SK-N-SH treated with all-trans-retinoic acid at 6 μM for 48 hours (cell line): ENCODE measurements around the gene ERLIN1.

Experiments used
- ARNTL ChIP-seq: fragments of 450-650 bp; formaldehyde crosslinking; IDR thresholded peaks from 2 replicates; pipeline ENCODE4 v1.5.0; 2020; ENCODE audit warnings: low read depth, mild to moderate bottlenecking, moderate library complexity, borderline replicate concordance
- BACH2 ChIP-seq: fragments of 250-450 bp; sonication (Bioruptor Pico); IDR thresholded peaks from 2 replicates; pipeline ENCODE4 v1.9.0; 2021; ENCODE audit warnings: mild to moderate bottlenecking, borderline replicate concordance
- CREB5 ChIP-seq: fragments of 250-450 bp; sonication (Bioruptor Pico); IDR thresholded peaks from 2 replicates; pipeline ENCODE4 v1.5.1; 2020; ENCODE audit warnings: low read depth, mild to moderate bottlenecking, moderate library complexity
- ESRRG ChIP-seq: fragments of 250-450 bp; sonication (Bioruptor Pico); IDR thresholded peaks from 2 replicates; pipeline ENCODE4 v1.6.1; 2021; ENCODE audit warnings: mild to moderate bottlenecking
- ISL1 ChIP-seq: fragments of 250-450 bp; sonication (Bioruptor Pico); IDR thresholded peaks from 2 replicates; pipeline ENCODE4 v2.1.2; 2022; ENCODE audit warnings: mild to moderate bottlenecking, moderate library complexity
- OSR1 ChIP-seq: fragments of 250-450 bp; sonication (Bioruptor Pico); IDR thresholded peaks from 2 replicates; pipeline ENCODE4 v1.8.0; 2022; ENCODE audit warnings: moderate library complexity, mild to moderate bottlenecking, inconsistent platforms
- POU6F1 ChIP-seq: fragments of 250-450 bp; sonication (Bioruptor Pico); IDR thresholded peaks from 2 replicates; pipeline ENCODE4 v1.8.0; 2021; ENCODE audit warnings: low read depth, mild to moderate bottlenecking, moderate library complexity, borderline replicate concordance
- RARB ChIP-seq: fragments of 250-450 bp; sonication (Bioruptor Pico); IDR thresholded peaks from 2 replicates; pipeline ENCODE4 v1.8.0; 2021; ENCODE audit warnings: mild to moderate bottlenecking, moderate library complexity
- TCF4 ChIP-seq: fragments of 250-450 bp; sonication (Bioruptor Pico); IDR thresholded peaks from 2 replicates; pipeline ENCODE4 v1.8.0; 2021; ENCODE audit warnings: mild to moderate bottlenecking, moderate library complexity, borderline replicate concordance
- TSHZ2 ChIP-seq: fragments of 250-450 bp; sonication (Bioruptor Pico); IDR thresholded peaks from 2 replicates; pipeline ENCODE4 v1.5.0; 2020; ENCODE audit warnings: mild to moderate bottlenecking, moderate library complexity
- ZFP30 ChIP-seq: fragments of 450-650 bp; formaldehyde crosslinking; IDR thresholded peaks from 2 replicates; pipeline ENCODE4 v1.5.0; 2022; ENCODE audit warnings: mild to moderate bottlenecking, moderate library complexity
- ZNF565 ChIP-seq: fragments of 450-650 bp; formaldehyde crosslinking; conservative IDR thresholded peaks from 2 replicates; pipeline ENCODE4 v1.5.0; 2020; ENCODE audit warnings: low read depth, mild to moderate bottlenecking, moderate library complexity
- ZNF70 ChIP-seq: fragments of 450-650 bp; formaldehyde crosslinking; IDR thresholded peaks from 2 replicates; pipeline ENCODE4 v1.5.0; 2020; ENCODE audit warnings: mild to moderate bottlenecking, moderate library complexity
- TF ChIP-seq, protein P1 (sequence below): fragments of 250-450 bp; sonication (Bioruptor Pico); IDR thresholded peaks from 2 replicates; pipeline ENCODE4 v1.8.0; 2020; ENCODE audit warnings: mild to moderate bottlenecking, moderate library complexity, borderline replicate concordance

DNA sequence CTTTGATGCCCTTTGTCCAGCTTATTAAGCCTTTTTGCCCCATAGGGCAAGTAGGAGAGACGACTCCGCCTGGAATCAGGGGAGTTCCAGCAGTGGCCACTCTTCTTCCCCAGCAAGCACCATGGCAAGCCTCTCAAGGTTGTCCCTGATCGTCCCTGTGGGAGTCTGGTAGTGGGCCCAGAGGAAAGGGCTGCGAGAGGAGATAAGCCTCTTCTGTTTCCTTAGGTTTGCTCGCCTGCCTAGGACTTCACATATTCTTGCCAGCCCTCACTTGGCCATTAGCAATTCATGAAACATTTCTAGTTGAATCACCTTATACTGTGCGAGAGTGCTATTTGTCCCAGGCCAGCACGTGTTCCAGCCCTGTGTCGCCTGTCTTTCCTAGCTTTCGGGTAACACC lies 56.4 kb downstream of the ERLIN1 start:
- TF ChIP-seq ARNTL (CRISPR knock-in tag) = no peak
- TF ChIP-seq, protein P1, sequence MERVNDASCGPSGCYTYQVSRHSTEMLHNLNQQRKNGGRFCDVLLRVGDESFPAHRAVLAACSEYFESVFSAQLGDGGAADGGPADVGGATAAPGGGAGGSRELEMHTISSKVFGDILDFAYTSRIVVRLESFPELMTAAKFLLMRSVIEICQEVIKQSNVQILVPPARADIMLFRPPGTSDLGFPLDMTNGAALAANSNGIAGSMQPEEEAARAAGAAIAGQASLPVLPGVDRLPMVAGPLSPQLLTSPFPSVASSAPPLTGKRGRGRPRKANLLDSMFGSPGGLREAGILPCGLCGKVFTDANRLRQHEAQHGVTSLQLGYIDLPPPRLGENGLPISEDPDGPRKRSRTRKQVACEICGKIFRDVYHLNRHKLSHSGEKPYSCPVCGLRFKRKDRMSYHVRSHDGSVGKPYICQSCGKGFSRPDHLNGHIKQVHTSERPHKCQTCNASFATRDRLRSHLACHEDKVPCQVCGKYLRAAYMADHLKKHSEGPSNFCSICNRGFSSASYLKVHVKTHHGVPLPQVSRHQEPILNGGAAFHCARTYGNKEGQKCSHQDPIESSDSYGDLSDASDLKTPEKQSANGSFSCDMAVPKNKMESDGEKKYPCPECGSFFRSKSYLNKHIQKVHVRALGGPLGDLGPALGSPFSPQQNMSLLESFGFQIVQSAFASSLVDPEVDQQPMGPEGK (CRISPR knock-in tag) = no peak
- no peak for TF ChIP-seq ZFP30 (CRISPR knock-in tag)
- no peak for TF ChIP-seq POU6F1
- TF ChIP-seq RARB (CRISPR knock-in tag) = no peak
- no peak for TF ChIP-seq TCF4 (CRISPR knock-in tag)
- no peak for TF ChIP-seq TSHZ2 (CRISPR knock-in tag)
- no peak for TF ChIP-seq ISL1 (CRISPR knock-in tag)
- no peak for TF ChIP-seq OSR1 (CRISPR knock-in tag)
- no peak for TF ChIP-seq ZNF70 (CRISPR knock-in tag)
- no peak for TF ChIP-seq CREB5 (CRISPR knock-in tag)
- no peak for TF ChIP-seq ESRRG (CRISPR knock-in tag)
- TF ChIP-seq BACH2 (CRISPR knock-in tag) = no peak
- TF ChIP-seq ZNF565 = no peak
